Measurements from ENCODE around the gene CDH13.

Gene CDH13

DNA sequence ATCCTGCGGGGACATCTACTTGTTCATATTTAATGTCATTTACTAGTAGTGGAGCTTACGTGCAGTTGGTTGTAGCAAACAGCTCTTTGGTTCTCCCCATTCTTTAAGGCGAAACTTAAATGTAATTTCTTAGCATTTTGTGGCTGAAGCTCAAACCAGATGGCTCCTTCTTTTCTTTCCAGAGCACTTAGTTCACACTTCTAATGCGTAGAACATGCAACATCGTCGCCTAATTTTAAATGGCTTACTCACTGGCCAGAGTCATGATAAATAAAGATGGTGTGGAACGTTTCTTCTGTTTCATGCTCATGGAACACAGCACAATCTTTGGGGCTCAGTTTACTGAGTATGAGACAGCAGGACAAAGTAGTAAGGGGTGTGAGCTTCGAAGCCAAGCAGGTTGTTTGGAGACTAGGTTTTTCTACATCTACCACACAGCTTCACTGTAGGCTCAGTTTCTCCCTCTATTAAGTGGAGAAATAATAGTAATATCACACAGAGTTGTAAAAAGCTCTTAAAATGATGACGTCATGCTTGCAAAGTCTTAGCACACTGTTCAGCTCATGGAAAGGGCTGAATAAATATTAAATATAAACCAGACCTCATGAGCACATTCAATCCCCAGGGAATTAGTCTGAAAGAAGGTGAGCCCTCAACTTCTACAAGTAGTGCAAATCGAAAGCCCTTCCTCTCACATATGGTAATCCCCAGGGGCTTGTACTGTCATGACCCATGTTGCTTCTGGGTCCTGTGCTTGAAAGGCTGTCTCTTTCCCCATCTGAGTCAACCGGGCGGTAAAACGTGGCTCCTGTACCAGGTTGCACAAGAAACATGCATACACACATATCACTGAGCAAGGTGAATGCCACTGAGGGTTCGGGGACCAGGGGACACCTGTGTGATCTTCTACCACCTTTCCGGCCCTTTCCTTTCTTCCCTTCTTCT, 384.3 kb downstream of the CDH13 start:
- ATAC-seq, result no peak

GRCh38 chr16:83011939-83012338, 385.2 kb downstream of the CDH13 start:
- ATAC-seq, result no peak

DNA sequence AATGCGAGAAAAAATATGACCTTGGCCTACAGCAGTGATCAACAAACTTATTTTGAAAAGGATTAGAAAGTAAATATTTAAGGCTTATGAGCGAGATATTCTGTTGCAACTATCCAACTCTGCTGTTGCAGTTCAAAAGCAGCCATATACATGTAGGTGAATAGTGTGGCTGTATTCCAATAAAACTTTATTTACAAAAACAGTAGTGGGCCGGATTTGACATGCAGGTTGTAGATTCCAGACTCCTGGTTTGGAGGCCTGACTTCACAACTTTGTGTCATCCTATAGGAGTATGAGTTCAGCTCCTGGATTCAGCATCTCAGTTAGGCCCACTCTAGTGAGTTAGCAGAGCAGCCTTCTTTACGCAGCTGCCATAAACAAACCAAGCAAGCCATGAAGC, 386.3 kb downstream of the CDH13 start:
- ATAC-seq, result no peak

DNA sequence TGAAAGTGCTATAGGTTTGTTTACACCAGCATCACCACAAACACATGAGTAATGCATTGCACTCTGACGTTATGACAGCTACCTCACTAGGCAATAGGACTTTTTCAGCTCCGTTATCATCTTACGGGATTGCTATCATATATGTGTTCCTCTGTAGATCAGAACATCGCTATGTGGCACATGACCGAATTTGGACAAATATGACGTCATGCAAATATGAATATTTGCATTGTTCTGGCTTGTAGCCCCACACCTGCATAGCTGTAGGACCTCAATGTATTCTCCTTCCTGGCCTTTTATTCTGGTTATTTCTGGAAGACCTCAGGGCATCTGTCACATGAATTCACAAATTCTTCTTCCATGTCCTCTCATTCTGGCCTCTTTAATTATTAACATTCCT, 393.2 kb downstream of the CDH13 start:
- no peak for ATAC-seq

- no peak for ATAC-seq
Observed at GRCh38 chr16:83021045-83021444, 394.3 kb downstream of the CDH13 start.

- no peak for ATAC-seq
Observed at GRCh38 chr16:83021746-83022145, 395.0 kb downstream of the CDH13 start.

GRCh38 chr16:83023011-83023410, 396.2 kb downstream of the CDH13 start:
- ATAC-seq, result no peak

GRCh38 chr16:83023640-83024039, 396.9 kb downstream of the CDH13 start:
- no peak for ATAC-seq

DNA sequence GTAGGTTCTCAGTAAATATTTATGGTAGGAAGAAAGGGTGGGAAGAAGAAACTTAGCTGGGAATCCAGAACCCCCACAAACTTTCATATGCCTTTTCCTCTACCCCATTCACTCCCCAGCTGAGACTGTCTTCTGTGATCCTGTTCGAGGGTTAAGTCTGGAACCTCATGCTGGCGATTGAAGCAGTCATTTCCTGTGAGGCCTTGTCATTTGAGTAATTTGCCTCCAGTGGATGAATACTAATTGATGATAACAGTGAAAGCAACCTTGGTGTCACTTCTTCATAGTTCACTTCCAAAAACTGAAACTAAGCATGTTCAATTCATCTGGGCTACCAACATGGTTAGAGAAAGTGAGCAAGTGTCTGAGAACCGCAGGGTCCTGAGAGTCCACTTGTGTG, 401.2 kb downstream of the CDH13 start:
- no peak for ATAC-seq

GRCh38 chr16:83029467-83029866, 402.7 kb downstream of the CDH13 start:
- ATAC-seq, result no peak

- no peak for ATAC-seq
Observed at GRCh38 chr16:83031524-83031923, 404.8 kb downstream of the CDH13 start.

- ATAC-seq, result no peak
Observed at GRCh38 chr16:83037102-83037501, 410.3 kb downstream of the CDH13 start.

GRCh38 chr16:83037884-83038283, 411.1 kb downstream of the CDH13 start:
- ATAC-seq, result no peak

DNA sequence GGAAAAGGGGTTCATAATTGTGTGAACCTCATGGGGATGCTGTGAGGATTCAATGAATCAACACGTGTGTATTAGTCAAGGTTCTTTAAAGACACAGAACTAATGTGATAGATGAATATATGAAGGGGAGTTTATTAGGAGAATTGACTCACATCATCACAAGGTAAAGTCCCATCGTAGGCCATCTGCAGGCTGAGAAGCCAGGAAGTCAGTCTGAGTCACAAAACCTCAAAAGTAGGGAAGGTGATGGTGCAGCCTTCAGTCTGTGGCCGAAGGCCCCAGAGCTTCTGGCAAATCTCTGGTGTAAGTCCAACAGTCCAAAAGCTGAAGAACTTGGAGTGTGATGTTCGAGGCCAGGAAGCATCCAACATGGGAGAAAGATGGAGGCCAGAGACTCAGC, 413.4 kb downstream of the CDH13 start:
- peak in 1 of 2 donors; percentile 21 for ATAC-seq

GRCh38 chr16:83044589-83044988, 417.8 kb downstream of the CDH13 start:
- no peak for ATAC-seq

DNA sequence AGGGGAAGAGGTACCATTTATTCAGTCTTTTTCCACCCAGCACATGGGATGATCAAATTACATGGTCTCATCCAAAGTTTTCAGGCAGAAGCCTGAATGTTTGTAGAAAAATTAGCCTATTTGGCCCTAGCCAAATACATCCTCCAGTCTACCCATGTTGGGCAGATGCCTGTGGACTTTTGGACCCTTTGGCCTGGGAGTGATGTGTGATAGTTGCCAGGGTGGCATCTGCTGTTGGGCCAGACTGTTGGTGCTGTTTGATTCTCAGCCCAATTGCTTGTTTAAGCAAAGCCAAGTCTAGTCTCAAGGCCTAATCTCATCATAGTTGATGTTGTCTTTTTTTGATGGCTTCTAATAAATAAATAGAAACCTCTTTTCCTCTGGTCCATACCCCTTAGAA, 419.0 kb downstream of the CDH13 start:
- ATAC-seq, result no peak

DNA sequence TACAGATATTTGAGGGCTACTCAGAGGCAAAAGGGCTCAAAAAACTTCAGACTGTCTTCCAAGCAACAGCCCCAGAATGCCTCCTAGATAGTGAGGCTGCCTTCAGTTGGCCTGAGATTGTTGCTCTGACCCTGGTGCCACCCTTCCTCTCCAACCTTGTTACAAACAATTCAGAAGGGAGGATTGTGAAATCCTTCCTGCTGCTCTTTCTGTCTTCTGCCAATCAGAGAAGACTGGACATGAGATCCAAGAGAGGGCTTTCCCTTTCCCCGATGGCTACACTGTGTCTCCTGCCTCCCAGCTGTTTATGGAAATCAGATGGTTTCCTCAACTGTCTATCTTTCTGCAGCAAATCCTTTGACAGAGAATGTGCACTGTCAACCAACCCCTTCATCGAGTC, 419.9 kb downstream of the CDH13 start:
- no peak for ATAC-seq

- no peak for ATAC-seq
Observed at GRCh38 chr16:83051451-83051850, 424.7 kb downstream of the CDH13 start.

DNA sequence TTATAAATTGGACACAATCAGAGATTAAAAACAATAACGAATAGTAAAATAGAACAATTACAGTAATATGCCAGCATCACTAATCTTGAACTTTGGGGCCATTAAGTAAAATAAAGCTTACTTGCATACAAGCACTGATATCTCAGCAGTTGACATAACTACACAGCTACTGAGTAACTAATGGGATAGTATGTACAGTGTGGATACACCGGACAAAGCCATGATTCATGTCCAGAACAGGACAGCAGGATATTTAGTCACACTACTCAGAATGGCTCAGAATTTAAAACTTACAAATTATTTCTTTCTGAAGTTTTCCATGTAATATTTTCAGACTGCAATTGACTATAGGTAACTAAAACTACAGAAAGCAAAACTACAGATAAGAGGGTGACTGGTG, 427.5 kb downstream of the CDH13 start:
- no peak for ATAC-seq

GRCh38 chr16:83058376-83058775, 431.6 kb downstream of the CDH13 start:
- no peak for ATAC-seq

- no peak for ATAC-seq
Observed at GRCh38 chr16:83059237-83059636, 432.5 kb downstream of the CDH13 start.

DNA sequence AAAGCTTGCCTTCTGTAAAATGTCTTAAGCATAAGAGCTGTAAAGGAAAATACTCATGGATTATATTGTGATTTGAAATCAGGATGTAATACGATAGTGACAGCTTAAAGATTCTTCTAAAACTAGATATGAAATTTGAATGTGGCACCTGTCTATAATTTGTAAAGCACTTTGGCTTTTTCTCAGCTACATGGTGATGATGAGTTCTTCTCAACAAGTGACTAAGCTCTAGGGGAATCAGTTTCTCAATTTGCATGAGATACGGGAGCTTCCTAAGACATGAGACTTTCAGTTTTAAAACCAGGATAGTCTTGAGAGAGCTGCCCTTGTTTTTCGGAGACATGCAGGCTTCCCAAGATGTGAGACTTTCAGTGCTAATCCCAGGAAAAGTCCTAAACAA, 439.2 kb downstream of the CDH13 start:
- ATAC-seq, result no peak

DNA sequence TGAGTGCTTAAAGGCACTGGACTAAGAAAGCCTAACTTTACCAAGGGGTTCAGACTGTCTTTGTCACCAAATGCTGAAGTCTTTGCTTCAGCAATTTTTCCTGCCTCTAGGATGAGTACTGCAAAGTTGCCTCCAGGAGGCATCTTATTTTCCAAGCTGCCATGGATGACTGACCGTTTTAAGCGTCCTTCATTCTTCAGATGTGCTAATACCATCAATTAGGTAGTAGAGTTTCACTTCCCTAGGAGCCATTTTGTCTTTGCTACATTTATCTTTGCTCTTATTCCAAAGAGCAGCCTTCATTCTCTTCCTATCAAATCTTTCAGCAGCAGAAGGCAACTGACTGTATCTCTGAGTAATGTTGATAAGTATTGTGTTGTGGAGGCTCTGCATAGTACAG, 440.1 kb downstream of the CDH13 start:
- no peak for ATAC-seq

DNA sequence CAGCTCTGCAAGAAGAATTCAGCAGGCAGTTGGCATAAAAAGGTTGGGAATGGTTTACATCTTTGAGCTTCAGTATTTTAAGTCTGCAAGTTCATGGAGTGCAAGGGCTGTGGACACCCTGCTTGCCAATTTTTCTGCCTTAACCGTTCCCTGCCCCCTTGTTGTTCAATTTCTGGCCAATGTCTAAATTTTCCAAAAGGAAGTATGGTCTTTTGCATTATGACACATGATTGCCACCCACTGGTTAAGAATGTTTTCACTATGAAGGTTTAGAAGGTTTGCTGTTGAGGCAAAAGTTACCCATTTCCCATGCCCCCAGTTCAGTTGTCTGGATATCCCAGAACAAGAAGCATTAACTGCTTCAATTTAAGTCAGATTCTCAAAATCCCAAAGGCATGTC, 441.9 kb downstream of the CDH13 start:
- ATAC-seq, result no peak

Measured in activated CD4-positive, CD25-positive, alpha-beta regulatory T cell treated with anti-CD3 and anti-CD28 coated beads, Interleukin-2, amount 50 U/mL, for 24 hours (primary cell).